Upper lobe of left lung (tissue), 4 donors: Measurements from ENCODE around the gene MRM1.

ENCODE experiments used
- EP300 ChIP-seq, 4 donors: sonication (generic); formaldehyde crosslinking; IDR thresholded peaks; one replicate each; pipeline ENCODE4 v1.5.1; 2017; ENCODE audit warnings: antibody characterized with exemption in 4 of 4, control low read depth in 2 of 4
- POLR2A ChIP-seq, 4 donors: fragments of 450-650 bp; IDR thresholded peaks; one replicate each; pipeline ENCODE4 v1.5.1; 2016 to 2017; ENCODE audit warnings: antibody characterized with exemption in 4 of 4, mild to moderate bottlenecking in 2 of 4
- POLR2AphosphoS5 ChIP-seq, 2 donors: sonication (generic); formaldehyde crosslinking; IDR thresholded peaks; one replicate each; pipeline ENCODE4 v1.5.1; 2017; ENCODE audit warnings: antibody characterized with exemption in 2 of 2
- TF ChIP-seq, protein P1 (sequence below), 6 experiments: fragments of 450-650 bp in 4 of 6; fragments of 200-600 bp in 2 of 6; sonication (generic) in 2 of 6; IDR thresholded peaks; one replicate each; pipeline ENCODE4 v1.5.1; 2016 to 2019; ENCODE audit warnings: antibody characterized with exemption in 6 of 6

DNA sequence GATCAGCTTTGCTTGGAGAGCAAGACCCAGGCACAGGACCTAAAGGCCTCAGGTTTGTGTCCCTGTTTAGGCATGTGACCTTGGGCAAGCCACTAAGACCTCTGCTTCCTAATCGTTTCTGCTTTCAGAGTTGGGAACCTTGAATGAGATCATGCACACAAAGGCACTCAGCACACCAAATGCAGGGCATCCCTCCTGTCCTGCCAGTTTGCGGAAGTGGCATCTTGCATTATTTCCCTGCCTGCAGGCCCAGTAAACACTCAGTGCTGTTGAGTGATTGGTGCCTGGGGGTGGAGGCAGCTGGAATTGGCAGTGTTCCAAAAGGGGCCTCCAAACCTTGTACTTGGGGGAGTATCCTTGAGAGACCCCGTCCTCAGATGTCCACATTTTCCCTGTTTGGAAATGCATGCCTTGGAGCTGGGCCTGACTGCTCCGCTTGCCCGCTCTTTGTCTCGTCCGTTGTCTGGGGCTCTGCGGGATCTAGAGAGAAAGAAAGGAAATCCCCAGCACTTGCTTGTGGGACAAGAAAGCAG is 28.7 kb downstream of the MRM1 start:
- no peak for TF ChIP-seq POLR2AphosphoS5 (IDR thresholded peaks at IDR 0.05)
- TF ChIP-seq, protein P1, sequence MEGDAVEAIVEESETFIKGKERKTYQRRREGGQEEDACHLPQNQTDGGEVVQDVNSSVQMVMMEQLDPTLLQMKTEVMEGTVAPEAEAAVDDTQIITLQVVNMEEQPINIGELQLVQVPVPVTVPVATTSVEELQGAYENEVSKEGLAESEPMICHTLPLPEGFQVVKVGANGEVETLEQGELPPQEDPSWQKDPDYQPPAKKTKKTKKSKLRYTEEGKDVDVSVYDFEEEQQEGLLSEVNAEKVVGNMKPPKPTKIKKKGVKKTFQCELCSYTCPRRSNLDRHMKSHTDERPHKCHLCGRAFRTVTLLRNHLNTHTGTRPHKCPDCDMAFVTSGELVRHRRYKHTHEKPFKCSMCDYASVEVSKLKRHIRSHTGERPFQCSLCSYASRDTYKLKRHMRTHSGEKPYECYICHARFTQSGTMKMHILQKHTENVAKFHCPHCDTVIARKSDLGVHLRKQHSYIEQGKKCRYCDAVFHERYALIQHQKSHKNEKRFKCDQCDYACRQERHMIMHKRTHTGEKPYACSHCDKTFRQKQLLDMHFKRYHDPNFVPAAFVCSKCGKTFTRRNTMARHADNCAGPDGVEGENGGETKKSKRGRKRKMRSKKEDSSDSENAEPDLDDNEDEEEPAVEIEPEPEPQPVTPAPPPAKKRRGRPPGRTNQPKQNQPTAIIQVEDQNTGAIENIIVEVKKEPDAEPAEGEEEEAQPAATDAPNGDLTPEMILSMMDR (IDR thresholded peaks at IDR 0.05) = no peak
- TF ChIP-seq EP300 (IDR thresholded peaks at IDR 0.05) = no peak
- no peak for TF ChIP-seq POLR2A (IDR thresholded peaks at IDR 0.05)
